OCI-LY7 (cell line): ENCODE data around the gene SEMA5A. TPM values are rescaled to one million over a fixed set of nuclear protein-coding genes. Genes with fewer than 3 reads are reported as not detected.

Experiments
- BruUV-seq: library from RNA; stranded (reverse); fragments of 400-500 nt; replicated peaks from 2 replicates; lab custom pipeline; 2021; lab: Mats Ljungman, UMichigan
- CTCF ChIA-PET: fragments of 300-600 bp; sonication (Branson Sonifier 250); formaldehyde crosslinking; loops from one replicate; lab custom pipeline; 2022; ENCODE audit warnings: antibody characterized with exemption; ENCODE audit not compliant: unreplicated experiment; lab: Charles Lee
- POLR2A ChIA-PET: fragments of 300-600 bp; sonication (Branson Sonifier 250); formaldehyde crosslinking; loops from one replicate; lab custom pipeline; 2022; ENCODE audit warnings: antibody characterized with exemption; lab: Charles Lee
- DNase-seq: peaks from one replicate; pipeline ENCODE4 v3.0.0-alpha.2; 2015; ENCODE audit warnings: low spot score
- H2AFZ ChIP-seq: fragments of 200-600 bp; sonication (generic), shearing (Covaris generic); 2 replicates; pipeline ENCODE4 v1.6.1; 2014; ENCODE audit warnings: mild to moderate bottlenecking, antibody characterized with exemption, low read length, moderate library complexity
- H3K27ac ChIP-seq: fragments of 200-600 bp; sonication (generic); 2 replicates; pipeline ENCODE4 v1.5.1; 2014; ENCODE audit warnings: mixed run types, low read depth, mild to moderate bottlenecking, moderate library complexity, low read length, inconsistent platforms; ENCODE audit not compliant: poor library complexity, severe bottlenecking
- H3K36me3 ChIP-seq: fragments of 200-600 bp; sonication (generic); 2 replicates; pipeline ENCODE4 v1.6.1; 2014; ENCODE audit warnings: mild to moderate bottlenecking, antibody characterized with exemption, low read length, moderate library complexity, mixed read lengths; ENCODE audit not compliant: insufficient read depth
- H3K4me1 ChIP-seq: fragments of 200-600 bp; sonication (generic); 2 replicates; pipeline ENCODE4 v1.5.1; 2014; ENCODE audit warnings: mild to moderate bottlenecking, low read length; ENCODE audit not compliant: insufficient read depth, poor library complexity, severe bottlenecking
- H3K4me2 ChIP-seq: fragments of 200-600 bp; sonication (generic); 2 replicates; pipeline ENCODE4 v1.6.1; 2014; ENCODE audit warnings: mild to moderate bottlenecking, low read length
- H3K4me3 ChIP-seq: fragments of 200-600 bp; sonication (generic); 2 replicates; pipeline ENCODE4 v1.5.1; 2014; ENCODE audit warnings: mild to moderate bottlenecking, low read depth, low read length; ENCODE audit not compliant: poor library complexity, severe bottlenecking
- H3K79me2 ChIP-seq: fragments of 200-600 bp; sonication (generic); 2 replicates; pipeline ENCODE4 v1.6.1; 2016; ENCODE audit warnings: low read depth, mild to moderate bottlenecking, low read length, moderate library complexity, mixed read lengths; ENCODE audit not compliant: insufficient read depth
- H3K9me2 ChIP-seq: fragments of 200-600 bp; sonication (generic); 2 replicates; pipeline ENCODE4 v1.6.1; 2016; ENCODE audit warnings: mild to moderate bottlenecking, low read length, mixed read lengths; ENCODE audit not compliant: insufficient read depth
- H3K9me3 ChIP-seq: fragments of 200-600 bp; sonication (generic); 2 replicates; pipeline ENCODE4 v1.6.1; 2014; ENCODE audit warnings: mild to moderate bottlenecking, mixed run types, low read length, mixed read lengths
- H4K20me1 ChIP-seq: fragments of 200-600 bp; sonication (generic); 2 replicates; pipeline ENCODE4 v1.6.1; 2014; ENCODE audit warnings: mild to moderate bottlenecking, antibody characterized with exemption, low read length, moderate library complexity, mixed read lengths; ENCODE audit not compliant: insufficient read depth
- EZH2phosphoT487 ChIP-seq: fragments of 200-600 bp; sonication (generic); IDR thresholded peaks from 2 replicates; pipeline ENCODE4 v1.6.1; 2018; ENCODE audit warnings: low read depth, borderline replicate concordance, mild to moderate bottlenecking, mixed run types, antibody characterized with exemption, low read length, moderate library complexity, mixed read lengths
- intact Hi-C: fragments of 100-400 bp; cut with micrococcal nuclease; formaldehyde crosslinking; loops from one replicate; pipeline ENCODE4 v1.10.0; 2022; ENCODE audit not compliant: unreplicated experiment
- total RNA-seq, 2 experiments: library from RNA; depleted of rRNA in 1 of 2; stranded (reverse); fragments of >200 nt in 1 of 2; shearing (Covaris generic) in 1 of 2; gene quantifications; 2 replicates each; pipeline ENCODE4 v1.2.3, GENCODE V29; 2014 to 2022
- TF ChIP-seq, protein P1 (sequence below): fragments of 200-600 bp; sonication (generic); conservative IDR thresholded peaks from 2 replicates; pipeline ENCODE4 v1.5.1; 2014; ENCODE audit warnings: mild to moderate bottlenecking, antibody characterized with exemption, low read length, moderate library complexity, mixed read lengths

SEMA5A gene
- total RNA-seq, 2 experiments from 2014 or later = not detected

DNA sequence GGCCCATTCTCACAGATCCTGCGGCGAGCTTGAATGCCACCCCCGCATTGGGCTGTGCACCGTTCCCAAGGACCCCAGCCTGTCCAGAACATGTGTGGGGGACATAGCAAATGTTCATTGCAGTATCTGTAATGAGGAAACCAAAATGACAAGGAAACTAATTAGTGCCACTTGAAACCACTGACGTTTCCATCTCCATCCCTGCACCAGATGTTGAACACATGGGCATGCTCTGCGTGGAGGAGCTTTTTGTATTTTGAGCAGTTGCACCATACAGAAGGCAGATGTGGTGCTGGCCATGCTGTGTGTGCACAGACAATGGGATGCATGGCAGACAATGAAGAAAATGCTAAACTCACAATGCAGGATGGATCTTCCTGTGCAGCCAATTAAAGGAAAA lies 437.7 kb downstream of the SEMA5A start:
- BruUV-seq = no TSS peak
- CTCF ChIA-PET = no interaction called here

GRCh38 chr5:9105851-9106250 lies 440.0 kb downstream of the SEMA5A start:
- BruUV-seq = no TSS peak

More for the DNA sequence above, 437.7 kb downstream of the SEMA5A start:
- Histone ChIP-seq H3K36me3 (no peaks in the 10 kb centered on the region), H3K4me1 (no peaks in the 10 kb centered on the region), H3K4me3 (no peak overlapping the region), H3K79me2 (no peaks in the 10 kb centered on the region), H3K27ac (no peak overlapping the region), H4K20me1 (no peaks in the 10 kb centered on the region), H2AFZ (no peak overlapping the region), H3K4me2 (no peak overlapping the region), H3K9me3 (no peaks in the 10 kb centered on the region), H3K9me2 (no peaks in the 10 kb centered on the region)
- DNase-seq = no peak
- POLR2A ChIA-PET = interaction anchor here (0.5 to 2.1 kb wide), 3 partner anchors 9 to 18 kb away, joined by 3 to 5 read pairs (median 3); no protein-coding TSS in a partner anchor
- TF ChIP-seq, protein P1, sequence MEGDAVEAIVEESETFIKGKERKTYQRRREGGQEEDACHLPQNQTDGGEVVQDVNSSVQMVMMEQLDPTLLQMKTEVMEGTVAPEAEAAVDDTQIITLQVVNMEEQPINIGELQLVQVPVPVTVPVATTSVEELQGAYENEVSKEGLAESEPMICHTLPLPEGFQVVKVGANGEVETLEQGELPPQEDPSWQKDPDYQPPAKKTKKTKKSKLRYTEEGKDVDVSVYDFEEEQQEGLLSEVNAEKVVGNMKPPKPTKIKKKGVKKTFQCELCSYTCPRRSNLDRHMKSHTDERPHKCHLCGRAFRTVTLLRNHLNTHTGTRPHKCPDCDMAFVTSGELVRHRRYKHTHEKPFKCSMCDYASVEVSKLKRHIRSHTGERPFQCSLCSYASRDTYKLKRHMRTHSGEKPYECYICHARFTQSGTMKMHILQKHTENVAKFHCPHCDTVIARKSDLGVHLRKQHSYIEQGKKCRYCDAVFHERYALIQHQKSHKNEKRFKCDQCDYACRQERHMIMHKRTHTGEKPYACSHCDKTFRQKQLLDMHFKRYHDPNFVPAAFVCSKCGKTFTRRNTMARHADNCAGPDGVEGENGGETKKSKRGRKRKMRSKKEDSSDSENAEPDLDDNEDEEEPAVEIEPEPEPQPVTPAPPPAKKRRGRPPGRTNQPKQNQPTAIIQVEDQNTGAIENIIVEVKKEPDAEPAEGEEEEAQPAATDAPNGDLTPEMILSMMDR = no peak
- TF ChIP-seq EZH2phosphoT487 = no peak
- intact Hi-C loops = no loop called here

GRCh38 chr5:9104571-9105339 lies 441.1 kb downstream of the SEMA5A start:
- no peak for DNase-seq
- TF ChIP-seq, protein P1 = no peak
- no peak for TF ChIP-seq EZH2phosphoT487
- Histone ChIP-seq H3K4me1 (no peaks in the 10 kb centered on the region), H3K9me2 (no peaks in the 10 kb centered on the region), H3K79me2 (no peaks in the 10 kb centered on the region), H3K27ac (no peak overlapping the region), H2AFZ (no peak overlapping the region), H4K20me1 (no peaks in the 10 kb centered on the region), H3K4me3 (no peak overlapping the region), H3K9me3 (no peaks in the 10 kb centered on the region), H3K4me2 (no peak overlapping the region), H3K36me3 (no peaks in the 10 kb centered on the region)
- BruUV-seq = no TSS peak
- POLR2A ChIA-PET = interaction anchor here (0.5 kb wide), 1 partner anchor 129 kb away, joined by 4 read pairs; no protein-coding TSS in a partner anchor
- intact Hi-C loops = no loop called here
- CTCF ChIA-PET = no interaction called here

More at GRCh38 chr5:9105851-9106250, 440.0 kb downstream of the SEMA5A start:
- no peaks in the 10 kb centered on the region for H3K36me3 ChIP-seq
- no peaks in the 10 kb centered on the region for H3K9me3 ChIP-seq
- no peak for DNase-seq
- intact Hi-C loops = no loop called here
- no peak overlapping the region for H2AFZ ChIP-seq
- no peak overlapping the region for H3K4me3 ChIP-seq
- H3K79me2 ChIP-seq = no peaks in the 10 kb centered on the region
- H3K27ac ChIP-seq = no peak overlapping the region
- no peaks in the 10 kb centered on the region for H3K4me1 ChIP-seq
- TF ChIP-seq EZH2phosphoT487 = no peak
- no peaks in the 10 kb centered on the region for H4K20me1 ChIP-seq
- CTCF ChIA-PET = no interaction called here
- POLR2A ChIA-PET = interaction anchor here (0.7 kb wide), 1 partner anchor 234 kb away, joined by 3 read pairs; no protein-coding TSS in a partner anchor
- no peaks in the 10 kb centered on the region for H3K9me2 ChIP-seq
- no peak overlapping the region for H3K4me2 ChIP-seq
